ENCODE measurements around the gene SUCLG2.

The SUCLG2 gene

GRCh38 chr3:67567893-67568292 lies 86.5 kb downstream of the SUCLG2 start:
- H3K4me3 ChIP-seq (ENCODE audit: low read depth, low read length), result no peak overlapping the region
- DNase-seq (ENCODE audit: low read depth), result no peak
- in situ Hi-C loops (cut with HindIII; ENCODE audit: low sequenced_read_pairs), result no loop called here
- TF ChIP-seq, protein P1, sequence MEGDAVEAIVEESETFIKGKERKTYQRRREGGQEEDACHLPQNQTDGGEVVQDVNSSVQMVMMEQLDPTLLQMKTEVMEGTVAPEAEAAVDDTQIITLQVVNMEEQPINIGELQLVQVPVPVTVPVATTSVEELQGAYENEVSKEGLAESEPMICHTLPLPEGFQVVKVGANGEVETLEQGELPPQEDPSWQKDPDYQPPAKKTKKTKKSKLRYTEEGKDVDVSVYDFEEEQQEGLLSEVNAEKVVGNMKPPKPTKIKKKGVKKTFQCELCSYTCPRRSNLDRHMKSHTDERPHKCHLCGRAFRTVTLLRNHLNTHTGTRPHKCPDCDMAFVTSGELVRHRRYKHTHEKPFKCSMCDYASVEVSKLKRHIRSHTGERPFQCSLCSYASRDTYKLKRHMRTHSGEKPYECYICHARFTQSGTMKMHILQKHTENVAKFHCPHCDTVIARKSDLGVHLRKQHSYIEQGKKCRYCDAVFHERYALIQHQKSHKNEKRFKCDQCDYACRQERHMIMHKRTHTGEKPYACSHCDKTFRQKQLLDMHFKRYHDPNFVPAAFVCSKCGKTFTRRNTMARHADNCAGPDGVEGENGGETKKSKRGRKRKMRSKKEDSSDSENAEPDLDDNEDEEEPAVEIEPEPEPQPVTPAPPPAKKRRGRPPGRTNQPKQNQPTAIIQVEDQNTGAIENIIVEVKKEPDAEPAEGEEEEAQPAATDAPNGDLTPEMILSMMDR (IDR thresholded peaks at IDR 0.05; ENCODE audit: low read depth, low read length, missing control alignments), result no peak

- TF ChIP-seq, protein P1 (IDR thresholded peaks at IDR 0.05; ENCODE audit: low read depth, low read length, missing control alignments), result no peak
- no peak overlapping the region for H3K4me3 ChIP-seq (ENCODE audit: low read depth, low read length)
- in situ Hi-C loops (cut with HindIII; ENCODE audit: low sequenced_read_pairs), result no loop called here
- no peak for DNase-seq (ENCODE audit: low read depth)
Measured at GRCh38 chr3:67564973-67565372, 89.4 kb downstream of the SUCLG2 start.

DNA sequence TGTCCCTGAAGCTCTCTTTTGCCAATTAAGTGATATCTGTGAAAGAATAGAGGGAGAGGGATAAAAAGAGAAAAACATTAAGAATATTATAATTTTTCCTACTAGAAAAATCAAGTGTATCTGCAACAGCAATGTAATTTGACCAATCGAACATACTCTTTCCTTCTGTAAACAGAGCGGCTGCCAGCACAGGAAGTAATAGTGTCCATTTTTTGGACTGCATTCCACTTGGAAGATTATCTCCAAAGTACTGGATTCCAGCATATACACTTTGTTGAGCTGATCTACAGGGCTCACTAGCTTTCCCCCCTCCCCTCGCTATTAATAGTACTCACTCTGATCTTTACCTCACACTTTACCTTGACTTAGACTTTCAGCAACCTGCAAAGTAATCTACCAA lies 90.4 kb downstream of the SUCLG2 start:
- H3K4me3 ChIP-seq (ENCODE audit: low read depth, low read length), result no peak overlapping the region
- in situ Hi-C loops (cut with HindIII; ENCODE audit: low sequenced_read_pairs), result no loop called here
- TF ChIP-seq, protein P1 (IDR thresholded peaks at IDR 0.05; ENCODE audit: low read depth, low read length, missing control alignments), result no peak
- no peak for DNase-seq (ENCODE audit: low read depth)

- H3K4me3 ChIP-seq (ENCODE audit: low read depth, low read length), result no peak overlapping the region
- TF ChIP-seq, protein P1 (IDR thresholded peaks at IDR 0.05; ENCODE audit: low read depth, low read length, missing control alignments), result no peak
- in situ Hi-C loops (cut with HindIII; ENCODE audit: low sequenced_read_pairs), result no loop called here
- no peak for DNase-seq (ENCODE audit: low read depth)
Measured at GRCh38 chr3:67561667-67562394, 92.6 kb downstream of the SUCLG2 start.

DNA sequence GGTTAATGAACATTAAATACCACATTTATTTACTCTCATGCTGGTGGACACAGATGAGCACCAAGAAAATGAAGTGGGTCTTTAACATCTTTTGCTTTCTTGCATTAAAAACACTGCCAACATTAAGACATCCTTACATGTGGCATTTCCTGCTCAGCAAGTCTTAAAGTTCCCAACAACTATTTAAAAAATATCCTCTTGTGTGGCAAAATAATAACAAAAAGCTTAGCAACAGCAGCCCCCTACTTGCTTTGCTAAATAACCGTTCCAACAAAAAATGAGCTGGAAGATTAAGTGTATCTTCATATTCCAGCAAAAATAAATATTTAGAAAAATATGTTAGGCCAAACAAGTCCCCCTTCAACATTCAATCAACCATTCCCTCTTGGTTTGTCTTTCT lies 93.1 kb downstream of the SUCLG2 start:
- no peak overlapping the region for H3K4me3 ChIP-seq (ENCODE audit: low read depth, low read length)
- DNase-seq (ENCODE audit: low read depth), result no peak
- TF ChIP-seq, protein P1 (IDR thresholded peaks at IDR 0.05; ENCODE audit: low read depth, low read length, missing control alignments), result no peak
- in situ Hi-C loops (cut with HindIII; ENCODE audit: low sequenced_read_pairs), result no loop called here

DNA sequence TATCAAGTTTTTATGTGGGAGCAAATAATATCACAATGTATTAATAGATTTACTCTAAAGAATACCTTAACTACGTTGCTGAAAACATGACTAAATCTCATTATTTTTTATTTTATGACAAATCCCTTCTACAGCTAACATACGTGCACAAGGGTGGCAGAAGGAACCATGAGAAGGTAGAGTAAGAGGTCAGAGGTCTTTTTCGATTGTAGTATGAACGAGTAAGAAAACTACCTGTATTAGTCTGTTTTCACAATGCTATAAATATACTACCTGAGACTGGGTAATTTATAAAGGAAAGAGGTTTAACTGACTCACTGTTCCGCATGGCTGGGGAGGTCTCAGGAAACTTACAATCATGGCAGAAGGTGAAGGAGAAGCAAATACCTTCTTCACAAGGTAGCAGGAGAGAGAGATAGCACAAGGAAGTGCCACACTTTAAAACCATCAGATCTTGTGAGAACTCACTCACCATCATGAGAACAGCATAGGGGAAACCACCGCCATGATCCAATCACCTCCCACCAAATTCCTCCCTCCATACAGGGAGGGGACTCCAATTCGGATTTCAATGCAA lies 95.3 kb downstream of the SUCLG2 start:
- H3K4me3 ChIP-seq (ENCODE audit: low read depth, low read length), result no peak overlapping the region
- DNase-seq (ENCODE audit: low read depth), result no peak
- in situ Hi-C loops (cut with HindIII; ENCODE audit: low sequenced_read_pairs), result no loop called here
- TF ChIP-seq, protein P1 (IDR thresholded peaks at IDR 0.05; ENCODE audit: low read depth, low read length, missing control alignments), result no peak
